GM21786 (cell line): Measurements from ENCODE around the gene SEC16A.

Experiments
- ATAC-seq: cut with Tn5 transposase; IDR thresholded peaks from one replicate; pipeline ENCODE4 v1.9.1; 2021; ENCODE audit not compliant: unreplicated experiment

Gene SEC16A, protein sequence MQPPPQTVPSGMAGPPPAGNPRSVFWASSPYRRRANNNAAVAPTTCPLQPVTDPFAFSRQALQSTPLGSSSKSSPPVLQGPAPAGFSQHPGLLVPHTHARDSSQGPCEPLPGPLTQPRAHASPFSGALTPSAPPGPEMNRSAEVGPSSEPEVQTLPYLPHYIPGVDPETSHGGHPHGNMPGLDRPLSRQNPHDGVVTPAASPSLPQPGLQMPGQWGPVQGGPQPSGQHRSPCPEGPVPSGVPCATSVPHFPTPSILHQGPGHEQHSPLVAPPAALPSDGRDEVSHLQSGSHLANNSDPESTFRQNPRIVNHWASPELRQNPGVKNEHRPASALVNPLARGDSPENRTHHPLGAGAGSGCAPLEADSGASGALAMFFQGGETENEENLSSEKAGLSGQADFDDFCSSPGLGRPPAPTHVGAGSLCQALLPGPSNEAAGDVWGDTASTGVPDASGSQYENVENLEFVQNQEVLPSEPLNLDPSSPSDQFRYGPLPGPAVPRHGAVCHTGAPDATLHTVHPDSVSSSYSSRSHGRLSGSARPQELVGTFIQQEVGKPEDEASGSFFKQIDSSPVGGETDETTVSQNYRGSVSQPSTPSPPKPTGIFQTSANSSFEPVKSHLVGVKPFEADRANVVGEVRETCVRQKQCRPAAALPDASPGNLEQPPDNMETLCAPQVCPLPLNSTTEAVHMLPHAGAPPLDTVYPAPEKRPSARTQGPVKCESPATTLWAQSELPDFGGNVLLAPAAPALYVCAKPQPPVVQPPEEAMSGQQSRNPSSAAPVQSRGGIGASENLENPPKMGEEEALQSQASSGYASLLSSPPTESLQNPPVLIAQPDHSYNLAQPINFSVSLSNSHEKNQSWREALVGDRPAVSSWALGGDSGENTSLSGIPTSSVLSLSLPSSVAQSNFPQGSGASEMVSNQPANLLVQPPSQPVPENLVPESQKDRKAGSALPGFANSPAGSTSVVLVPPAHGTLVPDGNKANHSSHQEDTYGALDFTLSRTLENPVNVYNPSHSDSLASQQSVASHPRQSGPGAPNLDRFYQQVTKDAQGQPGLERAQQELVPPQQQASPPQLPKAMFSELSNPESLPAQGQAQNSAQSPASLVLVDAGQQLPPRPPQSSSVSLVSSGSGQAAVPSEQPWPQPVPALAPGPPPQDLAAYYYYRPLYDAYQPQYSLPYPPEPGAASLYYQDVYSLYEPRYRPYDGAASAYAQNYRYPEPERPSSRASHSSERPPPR (N-terminal part only)

GRCh38 chr9:136482793-136483588 lies at the start of gene SEC16A:
Gene SEC16A, minus strand, starts transcription at chr9:136483040. Its CDS starts 5,425 bp downstream, at chr9:136477615.
- ATAC-seq: peak; percentile 46

- no peak for ATAC-seq
Measured at GRCh38 chr9:136531904-136532798, 49.3 kb upstream of the SEC16A start.

GRCh38 chr9:136531186-136531903 lies 48.5 kb upstream of the SEC16A start:
- no peak for ATAC-seq

GRCh38 chr9:136530461-136531089 lies 47.7 kb upstream of the SEC16A start:
- ATAC-seq: no peak

DNA sequence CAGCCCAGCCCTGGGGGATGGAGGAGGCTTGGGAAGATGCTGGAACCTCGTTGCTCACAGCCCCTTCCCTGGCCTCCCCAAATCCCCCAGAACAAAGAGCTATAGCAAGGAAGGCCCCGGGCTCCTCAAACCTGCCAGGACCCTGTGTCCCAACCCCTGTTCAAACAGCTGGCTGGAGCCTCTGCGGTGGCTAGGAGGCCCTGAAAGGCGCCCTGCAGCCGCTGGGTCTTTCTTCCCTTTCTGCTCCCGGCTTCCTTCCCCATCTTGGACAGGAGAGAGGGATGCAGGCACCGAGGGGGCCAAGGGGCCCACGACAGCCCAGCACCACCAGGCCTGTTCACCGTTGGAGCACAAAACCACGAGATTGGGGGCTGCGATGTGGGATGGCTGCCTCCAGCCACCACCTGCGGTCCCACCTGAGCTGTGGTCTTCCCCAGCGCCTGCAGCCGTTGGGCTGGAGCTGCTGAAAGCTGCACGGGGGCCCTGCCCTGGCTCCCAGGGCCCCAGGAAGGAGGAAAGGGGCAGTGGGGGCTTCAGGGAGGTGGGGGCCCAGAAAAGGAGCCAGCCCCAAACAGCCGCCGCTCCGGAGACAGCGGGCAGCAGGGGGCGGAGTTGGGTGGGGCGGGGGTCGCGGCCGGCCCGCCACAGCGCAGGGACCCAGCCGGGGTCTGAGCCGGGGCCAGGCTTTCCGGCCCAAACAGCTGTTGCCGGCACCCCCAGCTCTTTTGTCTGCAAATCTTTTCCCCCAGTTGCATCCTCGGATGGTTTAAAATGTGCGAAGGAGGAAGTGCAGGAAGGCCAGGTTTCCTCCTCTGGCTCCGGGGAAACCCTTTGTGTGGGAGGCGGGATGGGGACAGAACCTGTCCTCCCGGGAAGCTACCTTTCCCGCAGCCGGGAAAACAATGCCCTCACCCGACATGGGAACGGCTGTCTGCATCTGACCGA lies 46.9 kb upstream of the SEC16A start:
- no peak for ATAC-seq

DNA sequence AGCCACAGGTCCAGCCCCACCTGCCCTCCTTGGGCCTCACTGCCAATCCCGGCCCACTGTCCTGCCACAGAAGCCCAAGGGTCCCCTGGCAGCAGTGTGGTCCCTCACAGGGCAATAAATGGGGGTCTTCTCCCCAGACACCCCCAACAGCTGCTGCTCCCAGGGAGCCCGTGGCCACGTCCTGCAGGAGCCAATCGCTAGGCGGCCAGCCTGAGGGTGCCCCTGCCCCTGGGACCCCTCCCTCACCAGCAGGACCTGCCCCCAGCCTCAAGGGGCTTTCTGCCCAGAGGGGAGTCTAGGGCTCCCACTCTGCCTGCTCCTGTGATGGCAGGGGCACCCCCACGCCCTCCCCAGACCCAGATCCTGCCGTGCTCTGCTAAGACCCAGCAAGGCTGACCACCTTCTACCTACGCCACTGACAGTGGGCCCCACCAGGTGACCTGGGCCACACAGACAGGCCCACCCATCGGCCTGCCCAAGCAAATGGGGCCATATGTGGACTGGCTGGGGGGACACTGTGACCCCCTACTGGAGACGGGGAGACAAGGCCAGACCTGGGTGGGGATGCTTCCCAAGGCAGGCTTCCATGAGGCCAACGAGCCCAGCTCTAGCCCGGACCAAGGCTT lies 46.0 kb upstream of the SEC16A start:
- no peak for ATAC-seq

DNA sequence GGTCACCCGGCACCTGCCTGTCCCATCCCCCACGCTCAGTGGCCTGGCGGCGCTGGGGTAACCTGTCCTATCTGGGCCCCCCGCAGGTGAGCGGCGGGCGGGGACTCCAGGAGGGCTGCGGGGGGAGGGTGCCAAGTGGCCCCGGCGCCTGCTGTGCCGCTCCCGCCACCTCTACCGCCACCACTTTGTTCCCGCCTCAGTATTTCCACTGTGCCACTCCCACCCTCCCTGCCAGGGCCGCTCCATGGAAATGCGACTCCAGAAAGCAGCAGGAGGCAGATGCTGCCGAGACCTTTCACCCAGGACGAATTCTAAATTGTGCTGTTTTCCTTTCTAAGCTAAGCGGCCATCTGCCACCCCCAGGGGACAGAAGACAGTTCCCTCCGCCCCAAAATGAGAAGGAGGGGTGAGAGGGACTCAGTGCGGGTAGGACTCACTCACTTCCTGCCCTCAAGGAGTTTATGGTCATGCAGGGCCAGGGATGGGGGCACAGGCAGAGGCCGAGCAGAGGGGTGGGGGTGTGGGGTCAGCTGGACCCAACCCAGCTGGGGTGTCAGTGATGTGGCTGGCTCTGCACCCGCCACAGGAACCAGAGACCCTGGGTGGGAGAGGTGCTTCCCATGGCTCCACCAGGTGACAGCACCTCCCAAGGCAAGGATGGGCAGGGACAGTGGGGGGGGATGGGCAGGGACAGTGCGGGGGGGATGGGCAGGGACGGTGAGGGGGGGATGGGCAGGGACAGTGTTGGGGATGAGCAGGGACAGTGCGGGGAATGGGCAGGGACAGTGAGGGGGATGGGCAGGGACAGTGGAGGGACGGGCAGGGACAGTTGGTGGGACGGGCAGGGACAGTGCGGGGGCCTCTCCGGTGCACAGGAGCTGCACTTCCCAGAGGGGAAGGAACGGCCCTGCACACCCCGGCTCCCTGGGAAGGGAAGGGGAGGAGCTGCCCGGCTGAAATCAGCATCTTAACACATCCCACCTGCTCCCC lies 45.2 kb upstream of the SEC16A start:
- no peak for ATAC-seq

- no peak for ATAC-seq
Measured at GRCh38 chr9:136527131-136527530, 44.3 kb upstream of the SEC16A start.

DNA sequence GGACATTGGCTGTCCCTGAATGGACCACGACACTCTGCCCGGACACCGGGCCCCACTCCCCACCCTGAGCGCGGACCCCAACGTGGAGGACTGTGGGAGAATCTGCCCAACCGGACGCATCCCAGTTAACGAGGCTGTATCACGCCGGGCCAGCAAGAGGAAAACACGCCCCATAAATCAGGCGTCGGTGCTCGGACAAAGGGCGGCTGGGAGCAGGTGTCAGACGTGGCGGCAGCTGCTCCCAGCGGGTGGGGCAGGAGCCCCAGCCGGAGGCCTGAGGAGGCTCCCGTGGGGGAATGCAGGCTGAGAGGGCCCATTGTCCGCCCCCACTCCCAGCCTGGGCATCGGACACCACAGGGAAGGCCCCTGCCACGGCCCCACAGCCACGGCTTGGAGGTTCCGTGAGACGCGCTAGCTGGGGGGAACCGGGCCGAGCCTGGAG lies 43.8 kb upstream of the SEC16A start:
- ATAC-seq: no peak

DNA sequence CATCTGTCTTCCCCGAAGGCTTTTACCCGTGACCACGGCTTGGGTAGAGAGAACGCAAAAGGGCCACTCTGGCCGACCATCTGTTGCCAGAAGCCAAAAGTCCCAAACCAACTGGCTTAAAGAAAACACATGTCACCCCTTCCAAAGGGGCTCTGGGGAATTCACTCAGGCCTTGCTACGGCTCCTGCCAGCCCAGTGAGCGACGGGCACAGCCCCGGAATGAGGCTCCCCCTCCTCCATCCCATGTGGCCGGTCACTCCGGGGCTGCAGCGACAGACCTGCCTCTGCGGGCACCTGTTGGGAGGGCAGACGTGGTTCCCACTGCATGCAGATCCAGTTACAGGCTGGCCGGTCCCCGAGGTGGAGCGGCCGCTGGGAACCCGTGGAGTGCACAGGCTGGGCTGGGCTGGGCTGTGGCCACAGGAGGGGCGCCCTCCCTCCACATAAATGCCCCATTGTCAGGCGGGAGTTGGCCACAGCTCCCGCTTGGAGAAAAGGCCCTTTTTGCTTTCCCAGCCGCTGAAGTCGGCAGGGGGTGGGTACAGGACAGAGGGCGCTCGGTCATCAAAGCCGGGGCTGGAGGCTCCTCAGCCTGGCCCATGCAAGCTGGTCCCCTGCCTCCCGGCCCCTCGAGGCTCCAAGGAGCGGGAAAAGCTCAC lies 43.1 kb upstream of the SEC16A start:
- ATAC-seq: no peak

DNA sequence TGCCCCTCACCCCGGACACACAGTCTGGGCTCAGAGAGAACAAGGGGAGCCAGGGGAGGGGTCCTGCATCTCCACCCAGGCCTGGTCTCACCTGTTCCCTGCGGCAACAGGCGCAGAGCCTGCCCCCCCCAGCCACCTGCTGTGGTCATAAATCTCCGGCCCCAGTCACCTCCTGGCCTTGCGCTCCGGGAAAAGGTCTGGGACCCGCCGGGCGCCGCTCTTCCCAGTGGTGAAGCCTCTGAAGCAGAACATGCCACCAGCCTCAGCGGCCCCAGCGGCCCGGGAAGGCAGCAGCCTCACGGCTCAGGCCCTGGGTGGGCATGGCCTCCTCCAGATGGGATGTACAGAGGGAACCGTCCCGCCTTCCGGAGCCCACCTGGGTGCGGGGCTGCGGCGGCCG lies 42.4 kb upstream of the SEC16A start:
- ATAC-seq: no peak

GRCh38 chr9:136522314-136523237 lies 39.7 kb upstream of the SEC16A start:
- no peak for ATAC-seq

DNA sequence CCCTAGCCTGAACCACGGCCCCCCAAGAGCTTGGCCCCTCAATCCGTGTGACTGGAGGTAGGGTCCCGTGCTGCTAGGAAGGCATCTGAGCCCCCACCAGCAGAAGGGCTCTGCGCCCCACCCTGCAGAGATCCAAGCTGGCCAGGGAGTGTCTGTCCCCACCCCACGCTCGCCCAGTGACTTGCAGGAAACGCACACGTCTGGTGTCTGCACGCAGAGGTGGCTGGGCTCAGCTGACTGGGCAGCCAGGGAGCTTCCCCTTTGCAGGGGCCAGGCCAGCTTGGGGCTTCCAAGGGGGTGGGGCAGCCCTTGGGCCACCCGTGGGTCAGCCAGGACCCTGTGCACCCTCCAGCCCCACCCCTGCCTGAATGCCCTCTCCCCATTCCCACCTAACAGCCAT lies 38.7 kb upstream of the SEC16A start:
- ATAC-seq: no peak

DNA sequence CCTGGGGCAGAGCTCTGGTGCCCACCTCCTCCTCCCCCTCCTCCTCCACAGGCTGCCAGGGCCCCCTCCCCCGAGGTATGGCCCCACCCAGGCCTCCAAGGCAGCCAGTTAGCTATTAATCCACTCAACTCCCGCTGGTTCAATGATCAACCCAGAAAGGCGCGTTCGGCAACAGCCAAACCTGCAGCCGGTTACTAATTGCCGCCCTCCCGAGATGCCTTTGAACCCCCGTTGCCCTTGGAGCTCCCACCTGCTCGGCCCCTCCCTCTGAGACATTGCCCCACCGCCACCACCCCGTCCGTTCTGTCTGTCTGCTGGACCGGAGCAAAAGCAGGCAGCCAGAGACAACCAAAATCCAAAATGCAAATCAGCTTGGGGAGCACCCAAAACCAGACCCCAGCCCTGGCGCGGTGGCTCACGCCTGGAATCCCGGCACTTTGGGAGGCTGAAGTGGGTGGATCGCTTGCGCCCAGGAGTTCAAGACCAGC lies 37.3 kb upstream of the SEC16A start:
- no peak for ATAC-seq
